GM21786 (cell line): ENCODE results near the gene PCBP4.
"Not testable (repeated sequence)": the region's sequence is repeated elsewhere in the genome, so short reads cannot be mapped to it uniquely, and the experiment has no call there.

Source experiments
- ATAC-seq: cut with Tn5 transposase; IDR thresholded peaks from one replicate; pipeline ENCODE4 v1.9.1; 2021; ENCODE audit not compliant: unreplicated experiment

Gene PCBP4

DNA sequence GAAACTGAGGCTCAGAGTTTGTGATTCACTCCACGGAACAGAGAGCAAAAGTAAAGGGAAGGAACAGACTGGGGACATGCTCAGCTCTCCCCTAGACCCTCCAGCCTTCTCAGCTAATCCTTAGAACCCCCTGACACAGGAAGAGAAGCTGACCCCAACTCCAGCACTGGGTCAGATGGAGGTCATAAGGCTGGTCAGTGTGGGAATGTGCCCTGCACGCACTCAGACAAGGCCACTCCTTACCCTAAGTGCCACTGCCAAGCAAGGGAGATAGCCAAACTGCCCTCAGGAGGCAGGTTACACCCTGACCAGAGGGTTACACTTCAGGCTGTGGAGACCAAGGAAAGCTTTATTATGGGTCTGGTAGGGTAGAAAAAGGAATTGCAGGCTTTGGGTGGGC lies 27.3 kb upstream of the PCBP4 start:
- ATAC-seq, result no peak

GRCh38 chr3:51993657-51994056 lies 26.4 kb upstream of the PCBP4 start:
- not testable (repeated sequence) for ATAC-seq

DNA sequence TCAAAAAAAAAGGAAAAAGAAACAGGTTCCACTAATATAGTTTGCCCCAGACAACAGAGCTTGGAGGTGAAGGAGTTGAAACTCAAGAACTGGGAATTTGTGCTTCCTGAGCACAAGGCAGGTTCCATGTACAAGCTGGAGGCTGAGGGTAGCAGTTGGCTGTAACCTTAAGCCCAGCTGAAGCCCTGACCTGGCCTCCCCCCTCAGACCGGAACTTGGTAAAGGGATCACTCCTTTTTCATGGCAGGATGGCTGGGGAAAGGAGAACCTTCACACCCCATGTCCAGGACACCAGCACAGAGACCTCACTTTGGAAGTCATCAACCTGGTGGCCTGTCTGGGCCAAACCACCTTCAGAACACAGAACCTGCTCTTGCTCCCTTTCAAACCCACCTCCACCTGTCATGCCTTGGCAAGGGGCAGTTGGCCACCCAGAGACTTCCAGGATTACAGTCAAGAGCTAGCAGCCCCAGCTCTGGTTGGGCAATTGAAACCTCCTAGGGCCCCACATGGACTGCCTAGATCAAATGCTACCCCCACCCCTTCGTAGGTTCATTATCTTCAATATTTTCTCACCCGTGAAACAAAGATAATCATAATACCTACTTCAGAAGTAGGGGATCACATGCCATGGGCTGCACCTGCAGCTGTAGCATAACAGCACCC lies 24.9 kb upstream of the PCBP4 start:
- no peak for ATAC-seq

GRCh38 chr3:51990501-51990971 lies 23.3 kb upstream of the PCBP4 start:
- not testable (repeated sequence) for ATAC-seq

DNA sequence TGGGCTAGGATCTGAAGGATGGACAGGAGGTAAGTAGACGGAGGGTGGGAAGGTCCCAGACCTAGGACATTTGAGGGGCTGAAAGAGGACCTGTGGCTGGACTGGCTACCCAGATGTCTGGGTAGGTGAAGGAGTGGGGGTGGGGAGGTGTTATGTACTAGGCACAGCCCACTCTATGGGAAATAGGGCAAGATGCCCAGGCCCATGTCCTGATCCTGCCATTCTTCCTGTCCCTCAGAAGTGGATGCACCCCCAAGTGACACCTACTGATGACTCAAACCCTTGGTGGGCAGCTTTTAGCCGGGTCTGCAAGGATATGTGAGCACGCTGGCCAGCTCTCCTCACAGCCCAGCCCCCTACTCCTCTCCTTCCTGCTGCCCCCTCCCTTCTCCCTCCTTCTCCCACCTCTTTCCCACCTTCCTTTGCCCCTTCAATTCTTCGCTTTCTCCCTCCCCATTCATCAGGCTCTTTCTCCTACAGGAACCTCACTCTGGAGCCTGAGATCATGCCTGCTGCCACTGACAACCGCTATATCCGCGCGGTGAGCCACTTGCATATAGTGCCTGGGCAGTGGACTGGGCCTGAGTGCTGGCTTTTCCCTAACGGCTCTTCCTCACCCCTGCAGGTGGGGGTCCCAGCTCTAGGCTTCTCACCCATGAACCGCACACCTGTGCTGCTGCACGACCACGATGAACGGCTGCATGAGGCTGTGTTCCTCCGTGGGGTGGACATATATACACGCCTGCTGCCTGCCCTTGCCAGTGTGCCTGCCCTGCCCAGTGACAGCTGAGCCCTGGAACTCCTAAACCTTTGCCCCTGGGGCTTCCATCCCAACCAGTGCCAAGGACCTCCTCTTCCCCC lies 21.3 kb upstream of the PCBP4 start:
- ATAC-seq, result no peak

DNA sequence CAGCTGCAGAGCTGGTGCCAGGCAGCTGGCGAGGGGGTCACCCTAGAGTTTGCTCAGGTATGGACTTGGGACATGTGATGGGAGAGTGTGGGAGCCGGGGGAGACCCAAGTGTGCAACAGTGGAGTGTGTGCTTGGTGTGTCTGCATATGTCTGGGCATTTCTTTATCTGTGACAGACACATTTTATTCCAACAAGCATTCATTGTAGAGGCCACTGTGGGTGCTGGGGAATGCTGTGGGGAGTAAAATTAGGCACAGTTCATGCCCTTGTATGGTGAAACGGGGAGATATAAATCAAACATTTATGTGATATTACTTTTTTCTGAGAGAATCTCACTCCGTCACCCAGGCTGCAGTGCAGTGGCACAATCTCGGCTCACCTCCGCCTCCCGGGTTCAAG lies 20.3 kb upstream of the PCBP4 start:
- ATAC-seq, result no peak

- ATAC-seq, result no peak
Observed at GRCh38 chr3:51986010-51986947, 19.0 kb upstream of the PCBP4 start.

DNA sequence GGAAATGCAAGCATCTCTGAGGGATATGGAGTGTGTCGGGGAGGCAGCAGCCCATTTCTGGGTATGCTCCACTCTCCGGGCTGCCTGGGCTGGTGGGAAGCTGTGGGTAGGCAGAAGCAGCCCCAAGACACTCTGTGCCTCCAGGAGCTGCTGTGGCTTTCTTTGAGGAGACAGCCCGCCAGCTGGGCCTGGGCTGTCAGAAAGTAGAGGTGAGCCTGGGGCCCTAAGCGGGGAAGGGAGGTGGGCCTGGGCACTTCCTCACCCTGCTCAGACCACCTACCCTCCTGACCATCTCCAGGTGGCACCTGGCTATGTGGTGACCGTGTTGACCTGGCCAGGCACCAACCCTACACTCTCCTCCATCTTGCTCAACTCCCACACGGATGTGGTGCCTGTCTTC lies 17.8 kb upstream of the PCBP4 start:
- no peak for ATAC-seq

DNA sequence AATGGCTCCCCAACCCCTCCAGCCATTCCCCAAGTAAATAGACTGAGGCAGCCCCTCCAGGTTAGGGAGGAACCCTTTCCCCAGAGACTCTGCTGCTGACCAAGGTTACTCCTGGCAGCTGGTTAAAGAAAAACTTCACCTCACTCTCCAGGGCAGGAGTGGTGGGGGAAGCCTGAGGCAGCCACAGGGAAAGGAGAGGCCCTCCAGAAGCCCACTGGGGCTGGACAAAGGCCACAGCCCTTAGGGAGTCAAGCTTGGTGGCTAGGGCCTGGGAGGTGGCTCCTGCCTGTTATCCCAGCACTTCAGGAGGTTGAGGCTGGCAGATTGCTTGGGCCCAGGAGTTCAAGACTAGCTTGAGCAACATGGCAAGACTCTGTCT lies 17.0 kb upstream of the PCBP4 start:
- ATAC-seq, result no peak

DNA sequence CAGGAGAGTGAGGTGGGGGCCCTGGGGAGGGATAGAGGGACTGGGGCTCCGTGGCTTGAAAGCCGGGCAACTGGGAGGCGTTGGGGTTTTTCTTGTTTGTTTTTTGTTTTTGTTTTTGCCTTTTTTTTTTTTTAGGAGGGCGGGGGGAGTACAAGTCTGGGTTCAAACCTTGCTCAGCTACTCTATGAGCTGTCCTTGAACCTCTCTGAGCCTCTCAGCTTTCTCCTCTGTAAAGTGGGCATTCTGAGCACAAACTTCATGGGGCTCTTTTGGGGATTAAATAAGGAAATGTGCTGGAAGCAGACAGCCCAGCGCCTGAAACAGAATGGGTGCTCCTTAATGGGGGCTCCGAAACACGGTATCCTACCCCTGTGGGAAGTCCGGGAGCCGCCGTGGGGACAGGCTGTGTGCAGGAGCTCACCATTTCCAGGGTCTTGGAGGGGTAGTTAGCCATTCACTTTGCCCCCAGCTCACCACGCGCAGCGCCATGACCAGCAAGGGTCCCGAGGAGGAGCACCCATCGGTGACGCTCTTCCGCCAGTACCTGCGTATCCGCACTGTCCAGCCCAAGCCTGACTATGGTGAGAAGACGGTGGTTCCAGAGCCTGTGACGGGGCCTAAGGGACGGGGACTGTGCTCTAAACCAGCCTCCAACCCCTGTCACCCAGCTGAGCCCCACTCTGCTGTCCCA lies 16.5 kb upstream of the PCBP4 start:
- ATAC-seq, result no peak

DNA sequence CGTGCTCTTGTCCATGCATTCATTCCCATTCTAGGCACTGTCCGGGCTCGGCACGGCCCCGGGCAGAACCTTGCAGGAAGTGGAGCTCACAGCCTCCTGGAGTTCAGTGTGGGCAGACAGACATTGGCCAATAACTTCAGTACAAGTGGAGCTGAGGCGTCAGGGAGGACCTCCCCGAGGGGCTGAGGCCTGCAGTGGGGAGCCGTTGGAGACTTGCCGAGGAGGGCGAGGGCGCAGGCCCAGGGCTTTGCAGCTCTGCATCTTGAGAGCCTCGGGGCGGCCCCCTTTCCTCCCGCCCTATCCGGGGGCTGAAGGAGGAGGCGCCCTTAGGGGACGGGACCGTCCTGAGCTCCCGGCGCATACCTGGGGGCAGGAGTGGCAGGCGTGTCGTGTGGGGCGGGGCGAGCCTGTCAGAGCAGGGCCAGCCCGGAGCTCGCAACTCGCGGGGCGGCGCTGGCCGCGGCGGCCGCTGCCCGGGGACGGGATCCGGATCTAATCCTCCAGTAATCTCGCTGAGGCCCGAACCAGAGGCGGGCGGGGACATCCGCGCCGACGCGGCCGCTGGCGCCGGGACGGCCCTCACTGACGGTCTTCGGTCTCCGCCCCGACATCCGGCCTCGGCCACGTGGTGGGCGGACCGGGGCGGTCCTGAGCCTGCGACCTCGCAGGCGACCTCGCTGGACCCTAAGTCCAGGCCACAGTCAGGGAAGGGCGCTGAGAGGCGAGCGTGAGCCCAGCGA lies 15.8 kb upstream of the PCBP4 start, which contains the start of gene ACY1:
ACY1 (plus strand) TSS at position 698 of the 740 bp plus-strand sequence. CDS start 530 bp downstream, outside the sequence.
- peak; percentile 73 for ATAC-seq

DNA sequence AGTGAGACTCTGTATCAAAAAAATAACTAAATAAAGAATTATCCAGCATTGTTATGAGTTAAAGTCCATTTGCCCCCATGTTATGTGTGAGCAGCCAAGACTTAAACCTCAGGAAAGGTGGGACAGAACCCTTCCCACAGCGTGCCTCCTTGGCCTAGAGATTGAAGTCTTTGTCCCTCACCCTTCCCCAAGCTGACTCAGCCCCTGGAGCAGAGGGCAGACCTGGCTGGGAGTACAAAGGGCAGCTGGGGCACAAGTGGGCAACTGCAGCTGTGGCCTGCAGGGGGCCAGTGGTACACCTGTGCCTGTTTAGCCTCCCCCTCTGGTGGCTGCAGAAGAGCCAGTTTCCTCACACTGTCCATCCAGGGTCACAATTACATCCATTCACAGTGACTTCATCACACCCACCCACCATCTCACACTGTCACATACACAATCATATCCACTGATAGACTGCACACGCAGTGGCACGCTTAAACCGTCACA lies 15.1 kb upstream of the PCBP4 start:
- peak; percentile 44 for ATAC-seq

DNA sequence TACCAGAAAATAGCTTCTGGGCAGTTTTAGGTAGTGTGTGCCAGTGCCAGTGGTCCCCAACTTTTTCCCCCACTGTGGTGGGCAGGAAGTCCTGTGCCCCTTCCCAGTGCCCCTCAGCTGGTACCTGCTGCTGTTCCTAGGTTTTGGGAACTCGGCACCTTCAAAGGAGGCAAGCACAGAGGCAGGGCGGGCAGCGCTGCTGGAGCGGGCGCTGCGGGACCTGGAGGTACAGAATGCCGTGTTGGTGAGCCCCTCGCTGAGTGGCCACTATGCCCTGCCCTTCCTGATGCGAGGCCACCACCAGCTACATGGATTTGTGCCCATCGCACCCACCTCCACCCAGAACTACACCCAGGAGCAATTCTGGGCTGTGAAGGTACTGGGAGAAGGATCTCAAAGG lies 13.0 kb upstream of the PCBP4 start:
- ATAC-seq, result no peak

GRCh38 chr3:51978143-51978502 lies 10.9 kb upstream of the PCBP4 start:
- ATAC-seq, result no peak

DNA sequence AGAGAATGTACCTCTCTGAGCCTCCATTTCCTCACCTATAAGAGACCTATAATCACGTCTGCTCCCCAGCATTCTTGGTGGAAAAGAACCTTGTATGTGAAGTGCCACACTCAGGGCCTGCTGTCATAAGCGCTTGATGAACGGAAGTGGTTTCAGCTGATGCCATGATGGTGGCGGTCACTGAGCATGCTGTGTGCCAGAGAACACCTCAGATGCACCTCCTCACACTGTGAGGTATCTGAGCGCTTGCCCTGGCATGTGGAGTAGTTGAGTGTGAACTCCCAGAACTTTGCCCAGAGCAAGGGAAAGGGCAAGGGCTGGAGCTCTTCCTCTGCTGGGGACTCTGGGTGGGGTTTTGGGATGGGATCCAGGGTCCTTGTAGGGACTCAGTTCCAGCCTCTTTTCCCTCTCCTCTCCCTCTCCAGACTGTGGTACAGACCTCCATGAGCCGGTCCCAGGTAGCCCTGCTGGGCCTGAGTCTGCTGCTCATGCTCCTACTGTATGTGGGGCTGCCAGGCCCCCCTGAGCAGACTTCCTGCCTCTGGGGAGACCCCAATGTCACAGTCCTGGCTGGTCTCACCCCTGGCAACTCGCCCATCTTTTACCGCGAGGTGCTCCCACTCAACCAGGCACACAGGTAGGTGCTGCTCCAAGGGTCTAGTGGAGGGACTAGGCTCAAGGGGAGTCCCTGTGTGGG lies 10.3 kb upstream of the PCBP4 start:
- ATAC-seq, result no peak

GRCh38 chr3:51975852-51976549 lies 8.7 kb upstream of the PCBP4 start:
- ATAC-seq, result no peak

GRCh38 chr3:51974963-51975851 lies 8.0 kb upstream of the PCBP4 start, which contains the start of gene ABHD14A:
Gene ABHD14A (plus strand): TSS chr3:51975064. CDS start chr3:51975136, 72 bp downstream.
- ATAC-seq, result peak; percentile 36
